ENCODE results near the gene ACMSD.

The ACMSD gene

GRCh38 chr2:134944975-134945374 is 106.6 kb downstream of the ACMSD start:
- H3K27me3 ChIP-seq (ENCODE audit: control insufficient read depth in 1 of 2, insufficient read depth in 2 of 2, low read length in 2 of 2), result no peaks in the 10 kb centered on the region
- H3K36me3 ChIP-seq (ENCODE audit: control insufficient read depth in 2 of 2, insufficient read depth in 2 of 2, low read length in 2 of 2), result peaks cover 14 to 16% of the 10 kb centered on the region in 2 donors
- H3K4me1 ChIP-seq (ENCODE audit: control insufficient read depth, insufficient read depth, low read length), result no peaks in the 10 kb centered on the region
- no peak overlapping the region for H3K27ac ChIP-seq (ENCODE audit: low read length)
- no peak overlapping the region for H3K9ac ChIP-seq (ENCODE audit: low read length in 2 of 2)
- H3K4me3 ChIP-seq (ENCODE audit: low read length in 2 of 2), result no peak overlapping the region
- H3K9me3 ChIP-seq (ENCODE audit: control insufficient read depth in 2 of 2, low read length in 2 of 2), result no peaks in the 10 kb centered on the region

- no peaks in the 10 kb centered on the region for H3K4me1 ChIP-seq (ENCODE audit: control insufficient read depth, insufficient read depth, low read length)
- no peaks in the 10 kb centered on the region for H3K9me3 ChIP-seq (ENCODE audit: control insufficient read depth in 2 of 2, low read length in 2 of 2)
- peaks cover 12 to 13% of the 10 kb centered on the region in 2 donors for H3K36me3 ChIP-seq (ENCODE audit: control insufficient read depth in 2 of 2, insufficient read depth in 2 of 2, low read length in 2 of 2)
These were observed 107.7 kb downstream of the ACMSD start for GRCh38 chr2:134946073-134946472.

GRCh38 chr2:134949981-134950708 is 111.7 kb downstream of the ACMSD start:
- Histone ChIP-seq H3K27me3 (ENCODE audit: control insufficient read depth in 1 of 2, insufficient read depth in 2 of 2, low read length in 2 of 2) (no peaks in the 10 kb centered on the region), H3K4me1 (ENCODE audit: control insufficient read depth, insufficient read depth, low read length) (no peaks in the 10 kb centered on the region), H3K27ac (ENCODE audit: low read length) (no peak overlapping the region), H3K4me3 (ENCODE audit: low read length in 2 of 2) (no peak overlapping the region), H3K9ac (ENCODE audit: low read length in 2 of 2) (no peak overlapping the region), H3K9me3 (ENCODE audit: control insufficient read depth in 2 of 2, low read length in 2 of 2) (no peaks in the 10 kb centered on the region), H3K36me3 (ENCODE audit: control insufficient read depth in 2 of 2, insufficient read depth in 2 of 2, low read length in 2 of 2) (peaks cover 29 to 34% of the 10 kb centered on the region in 2 donors)

More at GRCh38 chr2:134946073-134946472, 107.7 kb downstream of the ACMSD start:
- no peak overlapping the region for H3K4me3 ChIP-seq (ENCODE audit: low read length in 2 of 2)
- no peaks in the 10 kb centered on the region for H3K27me3 ChIP-seq (ENCODE audit: control insufficient read depth in 1 of 2, insufficient read depth in 2 of 2, low read length in 2 of 2)
- no peak overlapping the region for H3K9ac ChIP-seq (ENCODE audit: low read length in 2 of 2)
- H3K27ac ChIP-seq (ENCODE audit: low read length), result no peak overlapping the region

GRCh38 chr2:134950886-134951285 is 112.5 kb downstream of the ACMSD start:
- H3K36me3 ChIP-seq (ENCODE audit: control insufficient read depth in 2 of 2, insufficient read depth in 2 of 2, low read length in 2 of 2), result peaks cover 30 to 36% of the 10 kb centered on the region in 2 donors
- no peaks in the 10 kb centered on the region for H3K9me3 ChIP-seq (ENCODE audit: control insufficient read depth in 2 of 2, low read length in 2 of 2)
- no peak overlapping the region for H3K27ac ChIP-seq (ENCODE audit: low read length)
- H3K9ac ChIP-seq (ENCODE audit: low read length in 2 of 2), result no peak overlapping the region
- no peak overlapping the region for H3K4me3 ChIP-seq (ENCODE audit: low read length in 2 of 2)
- no peaks in the 10 kb centered on the region for H3K27me3 ChIP-seq (ENCODE audit: control insufficient read depth in 1 of 2, insufficient read depth in 2 of 2, low read length in 2 of 2)
- no peaks in the 10 kb centered on the region for H3K4me1 ChIP-seq (ENCODE audit: control insufficient read depth, insufficient read depth, low read length)
